Measurements from ENCODE around the gene EEPD1. TPM values are rescaled to one million over a fixed set of nuclear protein-coding genes. Genes with fewer than 3 reads are reported as not detected.

Gene EEPD1
- total RNA-seq, 1 experiment from 2014 or later = 7.8 TPM

DNA sequence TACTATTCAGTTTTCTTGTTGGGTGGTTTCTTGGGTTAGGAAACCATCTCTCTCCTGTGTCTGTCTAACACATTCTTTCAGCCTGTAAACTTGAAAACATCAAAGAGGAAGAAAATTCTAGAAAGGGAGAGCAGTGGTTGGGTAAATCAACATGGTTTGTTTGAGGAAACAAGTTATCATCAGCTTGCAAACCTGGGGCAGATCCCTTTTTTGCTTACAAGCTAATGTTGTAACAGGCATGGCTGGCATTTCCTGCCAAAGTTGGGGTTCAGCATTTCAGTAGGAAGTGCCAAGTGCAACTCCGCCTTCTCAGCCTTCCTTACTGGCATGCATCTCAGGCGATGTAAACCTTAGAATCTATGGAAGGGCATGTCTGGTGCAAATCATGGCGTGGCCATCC lies 112.6 kb downstream of the EEPD1 start:
- Mint-ChIP-seq H3K4me1 (peaks cover 25% of the 10 kb centered on the region), H3K36me3 (no peaks in the 10 kb centered on the region), H3K9me3 (peaks cover 5% of the 10 kb centered on the region), H3K27ac (no peak overlapping the region; the same call in 1 of the 2 replicates), H3K4me3 (no peak overlapping the region), H3K27me3 (ENCODE audit: low read depth) (no peaks in the 10 kb centered on the region)
- POLR2A ChIA-PET = no interaction called here
- no peak for TF ChIP-seq PRDM15 (CRISPR knock-in tag; IDR thresholded peaks at IDR 0.05)
- TF ChIP-seq NFE2L1 (CRISPR knock-in tag; IDR thresholded peaks at IDR 0.05) = no peak
- TF ChIP-seq ZNF425 (CRISPR knock-in tag; conservative IDR thresholded peaks at IDR 0.05) = no peak
- TF ChIP-seq CREB1 (CRISPR knock-in tag; IDR thresholded peaks at IDR 0.05) = no peak
- no peak for TF ChIP-seq E2F5 (CRISPR knock-in tag; IDR thresholded peaks at IDR 0.05)
- no peak for TF ChIP-seq ARID4B (CRISPR knock-in tag; IDR thresholded peaks at IDR 0.05; ENCODE audit: borderline replicate concordance)
- no peak for TF ChIP-seq PRRX2 (CRISPR knock-in tag; IDR thresholded peaks at IDR 0.05)
- TF ChIP-seq NR3C1 (CRISPR knock-in tag; conservative IDR thresholded peaks at IDR 0.05; ENCODE audit: low read depth) = no peak
- no peak for TF ChIP-seq GTF2I (CRISPR knock-in tag; conservative IDR thresholded peaks at IDR 0.05)
- TF ChIP-seq ZNF423 (CRISPR knock-in tag; IDR thresholded peaks at IDR 0.05) = no peak
- no peak for TF ChIP-seq ZNF263 (CRISPR knock-in tag; IDR thresholded peaks at IDR 0.05; ENCODE audit: low read depth)
- ATAC-seq (no peak), DNase-seq (ENCODE audit: low spot score) (no peak)
- CTCF ChIA-PET = interaction anchor here (1.2 kb wide), 1 partner anchor 19 kb away, joined by 3 read pairs; no protein-coding TSS in a partner anchor

GRCh38 chr7:36266190-36266589 lies 113.1 kb downstream of the EEPD1 start:
- H3K9me3 Mint-ChIP-seq = peaks cover 5% of the 10 kb centered on the region
- H3K27me3 Mint-ChIP-seq (ENCODE audit: low read depth) = no peaks in the 10 kb centered on the region
- peaks cover 24% of the 10 kb centered on the region for H3K4me1 Mint-ChIP-seq
- DNase-seq (ENCODE audit: low spot score) = no peak
- no peak overlapping the region for H3K27ac Mint-ChIP-seq
- H3K36me3 Mint-ChIP-seq = no peaks in the 10 kb centered on the region
- no peak for ATAC-seq
- TF ChIP-seq ZNF232 (CRISPR knock-in tag; IDR thresholded peaks at IDR 0.05) = no peak
- no peak for TF ChIP-seq SOX15 (CRISPR knock-in tag; IDR thresholded peaks at IDR 0.05)
- TF ChIP-seq NFE2L1 (CRISPR knock-in tag; IDR thresholded peaks at IDR 0.05) = no peak
- TF ChIP-seq MXD4 (CRISPR knock-in tag; IDR thresholded peaks at IDR 0.05; ENCODE audit: borderline replicate concordance) = no peak
- TF ChIP-seq, protein P1, sequence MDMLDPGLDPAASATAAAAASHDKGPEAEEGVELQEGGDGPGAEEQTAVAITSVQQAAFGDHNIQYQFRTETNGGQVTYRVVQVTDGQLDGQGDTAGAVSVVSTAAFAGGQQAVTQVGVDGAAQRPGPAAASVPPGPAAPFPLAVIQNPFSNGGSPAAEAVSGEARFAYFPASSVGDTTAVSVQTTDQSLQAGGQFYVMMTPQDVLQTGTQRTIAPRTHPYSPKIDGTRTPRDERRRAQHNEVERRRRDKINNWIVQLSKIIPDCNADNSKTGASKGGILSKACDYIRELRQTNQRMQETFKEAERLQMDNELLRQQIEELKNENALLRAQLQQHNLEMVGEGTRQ (CRISPR knock-in tag; IDR thresholded peaks at IDR 0.05) = no peak
- TF ChIP-seq ESRRA (CRISPR knock-in tag; IDR thresholded peaks at IDR 0.05; ENCODE audit: borderline replicate concordance) = no peak
- ChIA-PET POLR2A (no interaction called here), CTCF (interaction anchor here (1.2 kb wide), 1 partner anchor 18 kb away, joined by 3 read pairs; no protein-coding TSS in a partner anchor)
- H3K4me3 Mint-ChIP-seq = no peak overlapping the region
